ENCODE measurements around the gene STAM. TPM values are rescaled to one million over a fixed set of nuclear protein-coding genes. Genes with fewer than 3 reads are reported as not detected.

Gene STAM
- total RNA-seq (2022) (16.6 and 17.0 TPM in 2 replicates), Bru-seq, nascent RNA (percentile 79 among the genes with signal in this experiment), BruChase-seq, experiment 1, labeled RNA remaining after a 6-hour chase (percentile 59 among the genes with signal in this experiment), BruChase-seq, experiment 2, labeled RNA remaining after a 2-hour chase (percentile 63 among the genes with signal in this experiment)
- long read RNA-seq, transcript STAM-202 (14 exons, 2,972 nt): major isoform, 20 of 27 reads
- long read RNA-seq, partial matches to known transcripts: 2 of 27 reads
- long read RNA-seq, other reads (novel, unspliced or antisense): 5 of 27 reads

DNA sequence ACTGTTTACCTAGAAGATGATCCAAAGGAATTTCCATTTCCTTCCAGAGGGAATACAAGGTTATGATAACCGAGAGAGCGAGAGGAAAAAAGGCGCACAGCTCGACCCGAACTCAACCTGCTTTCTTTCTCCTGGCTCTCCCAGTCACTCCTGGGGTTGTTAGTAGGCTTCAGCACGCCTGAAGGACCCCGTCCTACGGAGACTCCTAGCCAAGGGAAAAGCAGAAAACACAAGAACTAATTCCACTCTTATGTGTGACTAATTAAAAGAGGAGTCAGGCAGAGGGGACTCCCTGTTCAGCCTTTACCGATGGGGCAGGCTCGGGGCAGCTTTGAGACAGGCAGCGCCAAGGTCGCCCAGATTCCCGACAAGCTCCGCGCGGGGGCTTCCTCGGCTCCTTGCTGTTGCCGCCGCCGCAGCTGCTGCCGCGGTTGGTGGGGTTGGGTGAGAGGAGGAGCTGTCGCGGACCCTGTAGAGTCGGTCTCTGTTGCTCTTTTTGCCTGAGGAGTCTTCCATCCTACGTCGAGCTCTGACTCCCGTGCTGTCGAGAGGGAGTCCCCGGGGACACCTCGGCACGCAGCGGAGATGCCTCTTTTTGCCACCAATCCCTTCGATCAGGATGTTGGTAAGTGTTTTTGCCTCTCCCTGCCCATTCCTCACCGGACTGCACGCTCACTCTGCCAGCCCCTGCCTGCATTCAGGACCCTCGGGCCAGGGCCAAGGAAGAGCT, at the start of gene STAM:
STAM (plus strand) TSS at position 397 of the 730 bp plus-strand sequence; CDS start at position 586, 189 bp downstream.
- Mint-ChIP-seq H3K36me3 (ENCODE audit: insufficient read depth, unreplicated experiment) (peaks cover 20% of the 10 kb centered on the region), H3K27me3 (ENCODE audit: unreplicated experiment) (no peaks in the 10 kb centered on the region), H3K4me1 (ENCODE audit: low read depth, unreplicated experiment) (no peaks in the 10 kb centered on the region), H3K4me3 (ENCODE audit: low read depth, unreplicated experiment) (peak within 1 kb of the TSS; percentile 96), H3K27ac (ENCODE audit: unreplicated experiment) (peak within 1 kb of the TSS; percentile 97), H3K9me3 (ENCODE audit: low read depth, unreplicated experiment) (peaks cover 2% of the 10 kb centered on the region)
- intact Hi-C loops (cut with micrococcal nuclease; ENCODE audit: unreplicated experiment): no loop called here
- CTCF ChIA-PET: interaction anchor here (0.6 to 1.8 kb wide), 5 partner anchors 10 to 430 kb away, joined by 3 to 8 read pairs (median 4); partner anchors contain the start of gene HACD1
- TF ChIP-seq CTCF (IDR thresholded peaks at IDR 0.05; ENCODE audit: unreplicated experiment): no peak
- peak; percentile 82 for DNase-seq
- BruUV-seq (replicated peaks): no TSS peak

- intact Hi-C loops (cut with micrococcal nuclease; ENCODE audit: unreplicated experiment): loop anchor here (5.0 kb wide), 1 partner anchor 305 kb away; no protein-coding TSS in a partner anchor
- H3K4me3 Mint-ChIP-seq (ENCODE audit: low read depth, unreplicated experiment): no peak overlapping the region
- no peaks in the 10 kb centered on the region for H3K4me1 Mint-ChIP-seq (ENCODE audit: low read depth, unreplicated experiment)
- H3K9me3 Mint-ChIP-seq (ENCODE audit: low read depth, unreplicated experiment): no peaks in the 10 kb centered on the region
- H3K27me3 Mint-ChIP-seq (ENCODE audit: unreplicated experiment): no peaks in the 10 kb centered on the region
- CTCF ChIA-PET: no interaction called here
- DNase-seq: no peak
- TF ChIP-seq CTCF (IDR thresholded peaks at IDR 0.05; ENCODE audit: unreplicated experiment): no peak
- H3K27ac Mint-ChIP-seq (ENCODE audit: unreplicated experiment): no peak overlapping the region
- BruUV-seq (replicated peaks): no TSS peak
- no peaks in the 10 kb centered on the region for H3K36me3 Mint-ChIP-seq (ENCODE audit: insufficient read depth, unreplicated experiment)
Observed at GRCh38 chr10:17597386-17597785, 46.6 kb upstream of the STAM start.

GRCh38 chr10:17599089-17599488, 44.9 kb upstream of the STAM start:
- no TSS peak for BruUV-seq (replicated peaks)
- H3K4me1 Mint-ChIP-seq (ENCODE audit: low read depth, unreplicated experiment): no peaks in the 10 kb centered on the region
- H3K27ac Mint-ChIP-seq (ENCODE audit: unreplicated experiment): no peak overlapping the region
- no peaks in the 10 kb centered on the region for H3K9me3 Mint-ChIP-seq (ENCODE audit: low read depth, unreplicated experiment)
- intact Hi-C loops (cut with micrococcal nuclease; ENCODE audit: unreplicated experiment): loop anchor here (5.0 kb wide), 1 partner anchor 307 kb away; no protein-coding TSS in a partner anchor
- TF ChIP-seq CTCF (IDR thresholded peaks at IDR 0.05; ENCODE audit: unreplicated experiment): no peak
- H3K27me3 Mint-ChIP-seq (ENCODE audit: unreplicated experiment): no peaks in the 10 kb centered on the region
- no peak overlapping the region for H3K4me3 Mint-ChIP-seq (ENCODE audit: low read depth, unreplicated experiment)
- H3K36me3 Mint-ChIP-seq (ENCODE audit: insufficient read depth, unreplicated experiment): no peaks in the 10 kb centered on the region
- CTCF ChIA-PET: no interaction called here
- DNase-seq: no peak

DNA sequence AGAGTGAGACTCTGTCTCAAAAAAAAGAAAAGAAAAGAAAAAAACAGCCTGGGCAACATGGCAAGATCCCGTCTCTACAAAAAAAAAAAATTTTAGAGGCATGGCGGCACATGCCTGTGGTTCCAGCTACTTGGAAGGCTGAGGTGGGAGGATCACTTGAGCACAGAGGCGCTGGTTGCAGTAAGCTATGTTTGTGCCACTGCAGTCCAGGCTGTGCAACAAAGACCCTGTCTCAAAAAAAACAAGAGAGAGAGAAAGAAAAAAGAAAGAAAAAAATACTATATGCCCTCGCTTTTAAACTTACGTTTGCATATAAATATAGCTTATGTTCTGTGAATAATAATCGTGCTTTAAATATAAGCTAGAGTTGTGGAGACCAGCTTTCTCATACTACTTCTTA, 38.0 kb upstream of the STAM start:
- CTCF ChIA-PET: interaction anchor here (0.7 kb wide), 1 partner anchor 137 kb away, joined by 3 read pairs; no protein-coding TSS in a partner anchor

More for the DNA sequence above, 38.0 kb upstream of the STAM start:
- Mint-ChIP-seq H3K27ac (ENCODE audit: unreplicated experiment) (no peak overlapping the region), H3K36me3 (ENCODE audit: insufficient read depth, unreplicated experiment) (no peaks in the 10 kb centered on the region), H3K9me3 (ENCODE audit: low read depth, unreplicated experiment) (no peaks in the 10 kb centered on the region), H3K4me1 (ENCODE audit: low read depth, unreplicated experiment) (no peaks in the 10 kb centered on the region), H3K4me3 (ENCODE audit: low read depth, unreplicated experiment) (no peak overlapping the region), H3K27me3 (ENCODE audit: unreplicated experiment) (no peaks in the 10 kb centered on the region)
- intact Hi-C loops (cut with micrococcal nuclease; ENCODE audit: unreplicated experiment): loop anchor here (2.0 to 5.0 kb wide), 3 partner anchors 137 to 611 kb away; no protein-coding TSS in a partner anchor
- DNase-seq: no peak
- TF ChIP-seq CTCF (IDR thresholded peaks at IDR 0.05; ENCODE audit: unreplicated experiment): no peak
- no TSS peak for BruUV-seq (replicated peaks)

Data from Calu3 (cell line).